Coronary artery (tissue), 2 donors: ENCODE data around the gene PPARD.

ENCODE experiments used
- DNase-seq: peaks from one replicate; pipeline ENCODE4 v3.0.0-alpha.2; 2017; ENCODE audit warnings: low spot score
- H3K27ac ChIP-seq, 2 donors: fragments of 200-600 bp; sonication (generic); one replicate each; pipeline ENCODE4 v1.5.1; 2016 to 2019
- H3K4me3 ChIP-seq: fragments of 200-600 bp; sonication (generic); 2 replicates; pipeline ENCODE4 v1.5.1; 2016; ENCODE audit warnings: mild to moderate bottlenecking, moderate library complexity
- TF ChIP-seq, protein P1 (sequence below): fragments of 200-600 bp; sonication (generic); IDR thresholded peaks from one replicate; pipeline ENCODE4 v1.5.1; 2019; ENCODE audit warnings: antibody characterized with exemption

Gene PPARD

DNA sequence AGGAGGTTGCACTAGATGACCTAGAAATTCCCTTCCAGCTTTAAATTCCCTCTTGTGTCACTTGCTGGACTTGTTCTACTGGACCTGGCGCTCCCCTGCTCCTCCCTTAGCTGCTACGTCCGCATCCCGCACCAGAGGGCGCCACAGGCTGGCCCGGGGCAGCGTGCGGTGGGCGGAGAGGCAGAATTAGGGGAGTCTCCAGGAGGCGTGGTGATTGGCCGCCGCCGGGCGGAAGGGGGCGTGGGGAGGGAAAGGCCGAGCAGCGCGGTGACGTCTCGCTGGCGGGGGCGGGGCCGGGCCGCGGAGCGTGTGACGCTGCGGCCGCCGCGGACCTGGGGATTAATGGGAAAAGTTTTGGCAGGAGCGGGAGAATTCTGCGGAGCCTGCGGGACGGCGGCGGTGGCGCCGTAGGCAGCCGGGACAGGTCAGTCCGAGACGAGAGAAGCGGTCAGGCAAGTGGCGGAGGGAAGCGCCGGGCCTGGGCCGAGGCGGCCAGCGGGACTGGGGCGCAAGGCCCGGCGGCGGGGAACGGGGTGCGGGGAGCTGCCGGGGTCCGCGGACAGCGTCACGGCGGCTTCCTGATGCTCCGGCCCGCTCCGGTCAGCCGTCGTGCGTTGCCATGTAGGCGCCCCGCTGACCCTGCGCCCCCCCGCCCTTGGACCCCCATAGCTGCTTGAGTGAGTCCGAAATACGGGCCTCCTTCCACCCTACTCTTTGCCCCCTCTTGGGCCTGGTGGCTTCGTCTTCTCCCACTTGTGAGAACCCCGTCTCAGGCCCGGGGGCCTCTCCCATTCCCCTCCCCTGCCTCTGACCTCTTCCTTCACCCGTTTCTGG is at the start of gene PPARD:
Gene PPARD, plus strand, starts transcription at position 301 of the 834 bp plus-strand sequence. CDS start 68,530 bp downstream, outside the sequence.
- DNase-seq = peak; percentile 98
- peak within 1 kb of the TSS; percentile 92 for H3K27ac ChIP-seq
- peak within 1 kb of the TSS; percentile 90 for H3K4me3 ChIP-seq
- TF ChIP-seq, protein P1, sequence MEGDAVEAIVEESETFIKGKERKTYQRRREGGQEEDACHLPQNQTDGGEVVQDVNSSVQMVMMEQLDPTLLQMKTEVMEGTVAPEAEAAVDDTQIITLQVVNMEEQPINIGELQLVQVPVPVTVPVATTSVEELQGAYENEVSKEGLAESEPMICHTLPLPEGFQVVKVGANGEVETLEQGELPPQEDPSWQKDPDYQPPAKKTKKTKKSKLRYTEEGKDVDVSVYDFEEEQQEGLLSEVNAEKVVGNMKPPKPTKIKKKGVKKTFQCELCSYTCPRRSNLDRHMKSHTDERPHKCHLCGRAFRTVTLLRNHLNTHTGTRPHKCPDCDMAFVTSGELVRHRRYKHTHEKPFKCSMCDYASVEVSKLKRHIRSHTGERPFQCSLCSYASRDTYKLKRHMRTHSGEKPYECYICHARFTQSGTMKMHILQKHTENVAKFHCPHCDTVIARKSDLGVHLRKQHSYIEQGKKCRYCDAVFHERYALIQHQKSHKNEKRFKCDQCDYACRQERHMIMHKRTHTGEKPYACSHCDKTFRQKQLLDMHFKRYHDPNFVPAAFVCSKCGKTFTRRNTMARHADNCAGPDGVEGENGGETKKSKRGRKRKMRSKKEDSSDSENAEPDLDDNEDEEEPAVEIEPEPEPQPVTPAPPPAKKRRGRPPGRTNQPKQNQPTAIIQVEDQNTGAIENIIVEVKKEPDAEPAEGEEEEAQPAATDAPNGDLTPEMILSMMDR = peak; percentile 97

DNA sequence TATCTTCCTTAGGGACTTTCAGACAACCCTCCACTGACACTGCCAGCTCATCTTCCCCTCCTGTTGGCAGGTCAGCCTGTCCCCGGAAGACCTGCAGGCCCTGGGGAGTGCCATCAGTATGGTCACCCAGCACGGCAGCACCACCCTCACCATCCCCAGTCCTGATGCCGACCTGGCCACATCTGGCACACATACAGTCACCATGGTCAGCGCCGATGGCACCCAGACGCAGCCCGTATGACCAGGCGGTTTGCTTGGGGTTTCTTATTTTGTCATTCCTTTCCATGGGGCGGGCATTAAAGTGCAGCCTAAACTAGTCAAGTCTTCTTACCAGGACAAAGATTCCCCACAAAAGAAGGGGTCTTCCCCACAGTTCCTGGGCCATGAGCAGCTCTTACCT is 48.7 kb upstream of the PPARD start:
- H3K4me3 ChIP-seq = no peak overlapping the region
- DNase-seq = no peak
- H3K27ac ChIP-seq = no peak overlapping the region
- TF ChIP-seq, protein P1 = no peak

DNA sequence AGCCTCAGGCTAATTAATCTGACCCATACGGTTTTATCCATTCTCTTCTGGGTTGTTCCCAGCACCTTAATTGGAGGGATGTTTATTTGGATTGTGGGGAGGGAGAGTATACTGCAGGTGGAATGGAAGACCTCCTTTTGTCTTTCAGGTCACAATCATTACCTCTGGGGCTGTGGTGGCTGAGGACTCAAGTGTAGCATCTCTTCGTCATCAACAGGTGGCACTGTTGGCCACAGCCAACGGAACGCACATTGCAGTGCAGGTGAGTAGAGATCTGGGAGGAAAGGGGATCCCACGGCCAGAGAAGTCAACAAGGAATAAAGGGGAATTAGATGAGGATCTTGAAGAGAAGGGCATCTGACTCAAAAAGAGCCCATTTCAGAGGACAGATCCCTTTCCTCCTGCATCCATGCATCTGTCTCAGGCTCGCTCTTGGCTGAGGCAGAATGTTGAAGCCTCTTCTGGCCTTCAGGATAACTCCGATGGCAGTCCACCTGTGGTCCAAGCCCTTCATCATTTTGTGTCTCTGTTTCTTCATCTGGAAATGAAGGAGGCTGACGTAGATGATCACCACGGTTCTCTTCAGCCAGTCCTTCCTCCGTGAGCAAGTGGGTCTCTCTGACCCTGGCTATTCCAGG is 47.9 kb upstream of the PPARD start:
- H3K4me3 ChIP-seq = no peak overlapping the region
- no peak overlapping the region for H3K27ac ChIP-seq
- DNase-seq = no peak
- TF ChIP-seq, protein P1 = peak; percentile 32

DNA sequence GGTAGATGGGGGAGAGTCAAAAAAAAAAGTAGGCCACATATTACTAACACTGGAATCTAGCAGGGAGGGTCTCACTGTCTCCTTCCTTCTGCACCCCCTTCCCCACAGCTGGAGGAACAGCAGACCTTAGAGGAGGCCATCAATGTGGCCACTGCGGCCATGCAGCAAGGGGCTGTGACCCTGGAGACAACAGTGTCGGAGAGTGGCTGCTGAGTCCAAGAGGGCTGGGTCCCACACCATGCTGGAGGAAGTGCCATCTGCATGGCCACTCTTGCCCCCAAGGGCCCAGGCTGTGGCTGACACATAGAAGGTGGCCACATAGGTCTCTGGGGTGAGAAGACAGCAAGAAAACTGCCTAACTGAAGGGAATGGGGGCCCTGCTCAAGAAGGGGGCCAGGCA is 47.3 kb upstream of the PPARD start:
- TF ChIP-seq, protein P1 = no peak
- Histone ChIP-seq H3K27ac (no peak overlapping the region), H3K4me3 (no peak overlapping the region)
- no peak for DNase-seq

DNA sequence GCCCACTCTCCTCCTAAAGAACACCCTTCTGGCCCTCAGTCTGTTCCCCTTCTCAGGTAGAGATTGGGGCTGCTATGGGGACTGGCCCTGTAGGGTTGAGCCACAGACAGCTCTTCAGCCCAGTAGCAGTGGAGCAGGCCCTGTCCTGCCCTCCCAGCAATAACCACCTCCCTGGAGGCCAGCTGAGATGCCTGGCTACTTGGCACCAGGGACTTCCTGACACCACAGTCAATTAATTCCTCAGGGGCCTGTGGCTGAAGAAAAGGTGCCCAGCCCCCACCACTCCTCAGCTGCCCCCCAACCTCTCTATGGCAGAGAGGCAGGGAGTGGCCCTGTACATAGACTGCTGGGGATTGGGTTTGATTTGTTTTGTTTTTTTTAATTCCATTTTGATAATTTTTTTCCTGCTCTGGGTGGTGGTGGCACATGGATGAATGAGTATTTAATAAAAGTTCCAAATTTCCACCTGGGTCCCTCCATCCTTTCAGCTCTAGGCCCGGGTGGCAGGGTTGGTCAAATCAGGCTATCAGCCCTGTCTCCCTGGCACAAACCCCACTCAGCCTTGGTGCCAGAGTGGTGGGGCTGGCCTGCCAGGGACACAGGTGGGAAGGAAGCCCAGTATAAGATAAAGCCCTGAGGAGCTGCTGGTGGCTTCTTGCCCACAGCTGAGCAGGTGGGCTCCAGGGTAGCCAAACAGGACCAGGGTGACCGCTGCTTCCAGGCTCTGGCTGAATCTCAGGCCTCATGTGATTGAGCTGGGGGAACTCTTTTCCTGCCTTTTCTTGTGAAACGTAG is 46.6 kb upstream of the PPARD start:
- TF ChIP-seq, protein P1 = no peak
- Histone ChIP-seq H3K4me3 (no peak overlapping the region), H3K27ac (no peak overlapping the region)
- no peak for DNase-seq

DNA sequence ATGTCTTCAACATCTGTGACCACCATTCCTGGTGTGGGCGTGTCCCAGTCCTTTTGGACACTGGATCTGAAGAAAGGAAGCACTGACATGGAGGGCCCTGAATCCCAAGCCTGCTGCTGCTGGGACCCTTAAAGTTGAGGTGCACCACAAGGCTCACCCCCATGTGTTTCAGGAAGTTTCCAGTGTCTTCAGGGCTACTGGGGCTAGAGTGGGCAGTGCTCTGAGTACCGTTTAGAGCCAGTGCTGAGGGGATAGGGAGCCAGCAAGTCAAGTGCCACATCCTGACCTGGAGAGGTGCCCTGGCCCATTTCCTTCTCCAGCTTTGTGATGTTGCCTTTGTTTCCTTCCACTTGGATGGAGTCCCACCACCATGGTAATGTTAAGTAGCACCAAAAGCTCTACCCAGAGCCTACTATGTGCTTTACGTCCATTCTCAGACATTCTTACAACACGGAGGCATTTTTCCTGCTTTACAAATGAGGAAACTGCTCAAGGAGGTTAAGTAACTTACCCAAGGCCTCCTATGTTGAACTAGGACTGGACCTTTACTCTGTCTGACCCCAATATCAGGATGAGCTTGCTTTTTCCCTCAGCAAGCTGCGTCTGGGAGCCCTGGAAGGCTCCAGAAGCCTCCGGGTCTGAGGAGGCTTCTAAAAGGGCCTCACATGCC is 45.3 kb upstream of the PPARD start:
- DNase-seq = no peak
- Histone ChIP-seq H3K4me3 (peak overlapping the region; percentile 65), H3K27ac (peak overlapping the region in 1 of 2 donors; percentile 62)
- TF ChIP-seq, protein P1 = no peak
